KMS-11 (cell line): ENCODE measurements around the gene MPV17L2.
"Not testable (repeated sequence)": the region's sequence is repeated elsewhere in the genome, so short reads cannot be mapped to it uniquely, and the experiment has no call there.

Experiments
- H2AFZ ChIP-seq: fragments of 200-600 bp; sonication (generic); 2 replicates; pipeline ENCODE4 v1.6.1; 2016; ENCODE audit warnings: antibody characterized with exemption, mixed run types, low read depth
- H3K27ac ChIP-seq: fragments of 200-600 bp; sonication (generic); 2 replicates; pipeline ENCODE4 v1.6.1; 2016; ENCODE audit warnings: mild to moderate bottlenecking, mixed run types
- H3K27me3 ChIP-seq: fragments of 200-600 bp; sonication (generic); 2 replicates; pipeline ENCODE4 v1.6.1; 2017; ENCODE audit warnings: mild to moderate bottlenecking, low read depth, mixed run types, moderate library complexity; ENCODE audit not compliant: insufficient read depth
- H3K36me3 ChIP-seq: fragments of 200-600 bp; sonication (generic); 2 replicates; pipeline ENCODE4 v1.6.1; 2017; ENCODE audit warnings: mild to moderate bottlenecking, mixed run types; ENCODE audit not compliant: insufficient read depth
- H3K4me1 ChIP-seq: fragments of 200-600 bp; sonication (generic); 2 replicates; pipeline ENCODE4 v1.6.1; 2016; ENCODE audit warnings: mild to moderate bottlenecking, low read depth, mixed run types; ENCODE audit not compliant: poor library complexity, severe bottlenecking
- H3K4me2 ChIP-seq: fragments of 200-600 bp; sonication (generic); 2 replicates; pipeline ENCODE4 v1.7.0; 2016; ENCODE audit warnings: mild to moderate bottlenecking, mixed run types
- H3K4me3 ChIP-seq: fragments of 200-600 bp; sonication (generic); IDR thresholded peaks from 2 replicates; pipeline ENCODE4 v1.6.1; 2017; ENCODE audit warnings: low read depth, low read length, mixed read lengths; ENCODE audit not compliant: insufficient read depth
- H3K79me2 ChIP-seq: fragments of 200-600 bp; sonication (generic); 2 replicates; pipeline ENCODE4 v1.6.1; 2016; ENCODE audit warnings: low read depth, mixed run types; ENCODE audit not compliant: insufficient read depth
- H3K9ac ChIP-seq: fragments of 200-600 bp; sonication (generic); 2 replicates; pipeline ENCODE4 v1.6.1; 2016; ENCODE audit warnings: mild to moderate bottlenecking, mixed run types
- H4K20me1 ChIP-seq: fragments of 200-600 bp; sonication (generic); 2 replicates; pipeline ENCODE4 v1.6.1; 2016; ENCODE audit warnings: mild to moderate bottlenecking, mixed run types; ENCODE audit not compliant: insufficient read depth
- CTCF ChIP-seq: fragments of 200-600 bp; sonication (generic); conservative IDR thresholded peaks from 2 replicates; pipeline ENCODE4 v1.6.1; 2017; ENCODE audit warnings: low read depth, mild to moderate bottlenecking, antibody characterized with exemption, low read length, moderate library complexity, mixed read lengths

MPV17L2 gene

GRCh38 chr19:18156268-18156667, 36.8 kb upstream of the MPV17L2 start:
- no peak for TF ChIP-seq CTCF
- H2AFZ ChIP-seq, result no peak overlapping the region
- no peak overlapping the region for H3K4me3 ChIP-seq
- H3K4me1 ChIP-seq, result peaks cover 11% of the 10 kb centered on the region
- H4K20me1 ChIP-seq, result no peaks in the 10 kb centered on the region
- no peak overlapping the region for H3K9ac ChIP-seq
- no peaks in the 10 kb centered on the region for H3K27me3 ChIP-seq
- H3K36me3 ChIP-seq, result no peaks in the 10 kb centered on the region
- no peak overlapping the region for H3K4me2 ChIP-seq
- H3K79me2 ChIP-seq, result no peaks in the 10 kb centered on the region
- H3K27ac ChIP-seq, result no peak overlapping the region

GRCh38 chr19:18156841-18157464, 36.1 kb upstream of the MPV17L2 start:
- H3K4me3 ChIP-seq, result no peak overlapping the region
- no peak overlapping the region for H2AFZ ChIP-seq
- no peaks in the 10 kb centered on the region for H3K27me3 ChIP-seq
- no peaks in the 10 kb centered on the region for H3K36me3 ChIP-seq
- no peak overlapping the region for H3K4me2 ChIP-seq
- H3K27ac ChIP-seq, result no peak overlapping the region
- no peak overlapping the region for H3K9ac ChIP-seq
- H4K20me1 ChIP-seq, result no peaks in the 10 kb centered on the region
- no peak for TF ChIP-seq CTCF
- no peaks in the 10 kb centered on the region for H3K79me2 ChIP-seq
- H3K4me1 ChIP-seq, result peaks cover 4% of the 10 kb centered on the region

- Histone ChIP-seq H3K79me2 (no peaks in the 10 kb centered on the region), H3K27ac (no peak overlapping the region), H3K4me1 (peaks cover 4% of the 10 kb centered on the region)
These were observed 35.5 kb upstream of the MPV17L2 start for GRCh38 chr19:18157465-18158063.

GRCh38 chr19:18158467-18158866, 34.6 kb upstream of the MPV17L2 start:
- no peak overlapping the region for H3K4me2 ChIP-seq
- H3K36me3 ChIP-seq, result no peaks in the 10 kb centered on the region
- no peak overlapping the region for H2AFZ ChIP-seq
- H3K9ac ChIP-seq, result no peak overlapping the region
- no peak for TF ChIP-seq CTCF
- no peak overlapping the region for H3K27ac ChIP-seq
- peaks cover 4% of the 10 kb centered on the region for H3K4me1 ChIP-seq
- no peaks in the 10 kb centered on the region for H4K20me1 ChIP-seq
- no peaks in the 10 kb centered on the region for H3K79me2 ChIP-seq
- H3K27me3 ChIP-seq, result no peaks in the 10 kb centered on the region
- no peak overlapping the region for H3K4me3 ChIP-seq

More at GRCh38 chr19:18157465-18158063, 35.5 kb upstream of the MPV17L2 start:
- Histone ChIP-seq H3K36me3 (no peaks in the 10 kb centered on the region), H3K27me3 (no peaks in the 10 kb centered on the region), H3K4me3 (no peak overlapping the region), H3K4me2 (no peak overlapping the region), H4K20me1 (no peaks in the 10 kb centered on the region), H2AFZ (no peak overlapping the region), H3K9ac (no peak overlapping the region)
- no peak for TF ChIP-seq CTCF

GRCh38 chr19:18159059-18159616, 33.9 kb upstream of the MPV17L2 start:
- H4K20me1 ChIP-seq, H3K79me2 ChIP-seq, H3K4me1 ChIP-seq, H3K9ac ChIP-seq, H2AFZ ChIP-seq, H3K27me3 ChIP-seq, H3K36me3 ChIP-seq, H3K4me3 ChIP-seq, H3K27ac ChIP-seq, H3K4me2 ChIP-seq: not testable (repeated sequence)
